Smooth muscle cell (in vitro differentiated cells): ENCODE data around the gene IDH3B. TPM values are rescaled to one million over a fixed set of nuclear protein-coding genes. Genes with fewer than 3 reads are reported as not detected.
"Not testable (repeated sequence)": the region's sequence is repeated elsewhere in the genome, so short reads cannot be mapped to it uniquely, and the experiment has no call there.

Source experiments
- DNase-seq: peaks from one replicate; lab custom pipeline; 2025; ENCODE audit not compliant: unreplicated experiment; lab: John Stamatoyannopoulos, UW
- H2AFZ ChIP-seq: fragments of 200-600 bp; sonication (generic); 2 replicates; pipeline ENCODE4 v1.6.0; 2016; ENCODE audit warnings: antibody characterized with exemption, low read depth, mild to moderate bottlenecking
- H3F3A ChIP-seq: fragments of 200-600 bp; sonication (generic); 2 replicates; pipeline ENCODE4 v1.6.0; 2017; ENCODE audit warnings: antibody characterized with exemption, low read depth
- H3K27ac ChIP-seq: fragments of 200-600 bp; sonication (generic); 2 replicates; pipeline ENCODE4 v1.5.1; 2016; ENCODE audit warnings: low read depth, mild to moderate bottlenecking
- H3K27me3 ChIP-seq: fragments of 200-600 bp; sonication (generic); 2 replicates; pipeline ENCODE4 v1.6.1; 2016; ENCODE audit warnings: low read depth, mild to moderate bottlenecking
- H3K36me3 ChIP-seq: fragments of 200-600 bp; sonication (generic); 2 replicates; pipeline ENCODE4 v1.5.1; 2016; ENCODE audit warnings: low read depth
- H3K4me1 ChIP-seq: fragments of 200-600 bp; sonication (generic); 2 replicates; pipeline ENCODE4 v1.5.1; 2016; ENCODE audit warnings: low read depth
- H3K4me2 ChIP-seq: fragments of 200-600 bp; sonication (generic); 2 replicates; pipeline ENCODE4 v1.6.0; 2016; ENCODE audit warnings: mild to moderate bottlenecking
- H3K4me3 ChIP-seq: fragments of 200-600 bp; sonication (generic); 2 replicates; pipeline ENCODE4 v1.5.1; 2016; ENCODE audit warnings: mild to moderate bottlenecking
- H3K79me2 ChIP-seq: fragments of 200-600 bp; sonication (generic); 2 replicates; pipeline ENCODE4 v1.6.0; 2016; ENCODE audit warnings: low read depth, mild to moderate bottlenecking
- H3K9ac ChIP-seq: fragments of 200-600 bp; sonication (generic); 2 replicates; pipeline ENCODE4 v1.6.0; 2016; ENCODE audit warnings: low read depth
- H3K9me3 ChIP-seq: fragments of 200-600 bp; sonication (generic); replicated peaks from 2 replicates; pipeline ENCODE4 v1.5.1; 2016; ENCODE audit warnings: low read depth
- H4K20me1 ChIP-seq: fragments of 200-600 bp; sonication (generic); 2 replicates; pipeline ENCODE4 v1.6.0; 2016; ENCODE audit warnings: low read depth
- CTCF ChIP-seq: fragments of 200-600 bp; sonication (generic); IDR thresholded peaks from 2 replicates; pipeline ENCODE4 v1.5.1; 2017; ENCODE audit warnings: borderline replicate concordance, mild to moderate bottlenecking, antibody characterized with exemption; ENCODE audit not compliant: insufficient read depth, poor library complexity, severe bottlenecking
- WGBS: methylation state at CpG from one replicate; pipeline ENCODE4 v1.1.7; 2016; ENCODE audit warnings: low lambda C conversion rate; 5-methylcytosine and 5-hydroxymethylcytosine counted together
- polyA plus RNA-seq: library from polyadenylated mRNA; unstranded; fragments of >200 nt; fragmentation: Nextera tagmentation; extraction: Ambion mirVana; gene quantifications from 2 replicates; pipeline ENCODE4 v1.2.1, GENCODE V29; 2016
- total RNA-seq: library from RNA; depleted of rRNA; stranded (reverse); fragments of >200 nt; gene quantifications from 2 replicates; pipeline ENCODE4 v1.2.3, GENCODE V29; 2014

The IDH3B gene
- total and polyA plus RNA-seq, 2 experiments from 2014 or later = 64.2 to 89.6 TPM

GRCh38 chr20:2698912-2699311 is 34.9 kb upstream of the IDH3B start:
- no peak overlapping the region for H3K4me2 ChIP-seq
- H3K79me2 ChIP-seq = no peaks in the 10 kb centered on the region
- peaks cover 8% of the 10 kb centered on the region for H3K4me1 ChIP-seq
- H3K9ac ChIP-seq = no peak overlapping the region
- H2AFZ ChIP-seq = no peak overlapping the region
- no peaks in the 10 kb centered on the region for H3F3A ChIP-seq
- no peak for DNase-seq
- no peak for TF ChIP-seq CTCF
- H3K36me3 ChIP-seq = no peaks in the 10 kb centered on the region
- H4K20me1 ChIP-seq = peaks cover 38% of the 10 kb centered on the region
- peaks cover 25% of the 10 kb centered on the region for H3K27me3 ChIP-seq
- no peak overlapping the region for H3K4me3 ChIP-seq
- 59% methylated on average over 4 of the region's 4 CpGs for WGBS
- H3K27ac ChIP-seq = no peak overlapping the region
- no peaks in the 10 kb centered on the region for H3K9me3 ChIP-seq

GRCh38 chr20:2698186-2698817 is 34.3 kb upstream of the IDH3B start:
- WGBS = 91% methylated on average over 4 of the region's 4 CpGs
- DNase-seq = no peak

GRCh38 chr20:2697768-2698167 is 33.8 kb upstream of the IDH3B start:
- 67% methylated on average over 3 of the region's 3 CpGs for WGBS
- Histone ChIP-seq H3K9ac (no peak overlapping the region), H3K27ac (no peak overlapping the region), H3K4me3 (no peak overlapping the region), H3F3A (no peaks in the 10 kb centered on the region), H3K27me3 (peaks cover 30% of the 10 kb centered on the region), H4K20me1 (peaks cover 38% of the 10 kb centered on the region), H3K36me3 (no peaks in the 10 kb centered on the region), H3K4me1 (peaks cover 8% of the 10 kb centered on the region), H3K79me2 (no peaks in the 10 kb centered on the region), H3K4me2 (no peak overlapping the region), H3K9me3 (no peaks in the 10 kb centered on the region), H2AFZ (no peak overlapping the region)
- no peak for TF ChIP-seq CTCF
- no peak for DNase-seq

More at GRCh38 chr20:2698186-2698817, 34.3 kb upstream of the IDH3B start:
- Histone ChIP-seq H3K4me3 (no peak overlapping the region), H3K27ac (no peak overlapping the region), H2AFZ (no peak overlapping the region), H3F3A (no peaks in the 10 kb centered on the region), H3K4me2 (no peak overlapping the region), H3K4me1 (peaks cover 8% of the 10 kb centered on the region), H3K9me3 (no peaks in the 10 kb centered on the region), H4K20me1 (peaks cover 38% of the 10 kb centered on the region), H3K36me3 (no peaks in the 10 kb centered on the region), H3K79me2 (no peaks in the 10 kb centered on the region), H3K27me3 (peaks cover 30% of the 10 kb centered on the region), H3K9ac (no peak overlapping the region)
- TF ChIP-seq CTCF = no peak

- H3K9ac ChIP-seq = no peak overlapping the region
- H3K79me2 ChIP-seq = no peaks in the 10 kb centered on the region
- H2AFZ ChIP-seq = no peak overlapping the region
- H3K4me3 ChIP-seq = no peak overlapping the region
- WGBS = 90% methylated on average over 8 of the region's 9 CpGs
- no peaks in the 10 kb centered on the region for H3F3A ChIP-seq
- no peaks in the 10 kb centered on the region for H3K36me3 ChIP-seq
- H4K20me1 ChIP-seq = peaks cover 36% of the 10 kb centered on the region
- H3K9me3 ChIP-seq = no peaks in the 10 kb centered on the region
- no peak overlapping the region for H3K4me2 ChIP-seq
- no peak overlapping the region for H3K27ac ChIP-seq
- TF ChIP-seq CTCF = no peak
- no peak for DNase-seq
- peaks cover 30% of the 10 kb centered on the region for H3K27me3 ChIP-seq
- peaks cover 8% of the 10 kb centered on the region for H3K4me1 ChIP-seq
These were observed 32.6 kb upstream of the IDH3B start for GRCh38 chr20:2696646-2697045.

GRCh38 chr20:2695984-2696525 is 32.0 kb upstream of the IDH3B start:
- H3K79me2 ChIP-seq, H3F3A ChIP-seq, H3K4me2 ChIP-seq, H3K36me3 ChIP-seq, DNase-seq, H3K4me1 ChIP-seq, H3K27ac ChIP-seq, H3K9ac ChIP-seq, H3K4me3 ChIP-seq, H3K9me3 ChIP-seq, H2AFZ ChIP-seq: not testable (repeated sequence)
- 96% methylated on average over 12 of the region's 12 CpGs for WGBS
- Histone ChIP-seq H3K27me3 (peaks cover 32% of the 10 kb centered on the region), H4K20me1 (peaks cover 30% of the 10 kb centered on the region)
